Stimulated activated naive CD8-positive, alpha-beta T cell treated with anti-CD3 and anti-CD28 coated beads, Interleukin-15, amount 100 ng/mL, for 72 hours (primary cell): Measurements from ENCODE around the gene DYTN.

Source experiments
- ATAC-seq: fragments of 150-1000 bp; cut with Tn5 transposase; 2 replicates; pipeline ENCODE4 v1.10.0; 2021; ENCODE audit warnings: mild to moderate bottlenecking, moderate library complexity
- DNase-seq, 2 donors: peaks; one replicate each; pipeline ENCODE4 v3.0.0; 2021 to 2022
- H3K27ac Mint-ChIP-seq, 2 donors: one replicate each; pipeline ENCODE4 v1.8.0; 2022; ENCODE audit warnings: mild to moderate bottlenecking in 2 of 2, mixed read lengths in 2 of 2, moderate library complexity in 2 of 2
- H3K27me3 Mint-ChIP-seq: one replicate; pipeline ENCODE4 v1.8.0; 2022; ENCODE audit warnings: mixed read lengths
- H3K4me1 Mint-ChIP-seq: one replicate; pipeline ENCODE4 v1.8.0; 2022; ENCODE audit warnings: mild to moderate bottlenecking, mixed read lengths
- H3K4me3 Mint-ChIP-seq, 2 donors: one replicate each; pipeline ENCODE4 v1.8.0; 2022; ENCODE audit warnings: mild to moderate bottlenecking in 2 of 2, mixed read lengths in 2 of 2, moderate library complexity in 1 of 2
- H3K9me3 Mint-ChIP-seq, 2 donors: one replicate each; pipeline ENCODE4 v1.8.0; 2022; ENCODE audit warnings: mixed read lengths in 2 of 2

The DYTN gene

DNA sequence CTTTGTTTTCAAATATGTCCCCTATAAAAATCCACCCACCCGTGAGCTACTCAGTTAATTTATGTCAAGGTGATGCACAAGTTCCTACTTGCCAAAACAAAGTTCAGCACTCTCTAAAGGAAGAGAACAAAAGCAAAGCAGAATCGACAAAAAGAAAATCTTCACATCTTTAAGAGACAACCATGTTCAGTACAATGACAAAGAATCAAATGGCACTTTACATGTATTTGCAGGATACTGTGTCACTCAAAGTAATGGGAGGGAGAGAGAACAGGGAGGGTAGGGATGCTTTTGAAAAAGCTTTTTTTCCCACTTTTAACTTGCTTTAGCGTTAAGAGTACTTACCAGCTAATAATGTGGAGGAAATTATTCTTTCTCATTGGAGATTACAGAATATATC lies 115.0 kb downstream of the DYTN start:
- DNase-seq, result no peak
- ATAC-seq, result no peak
- H3K4me1 Mint-ChIP-seq, result no peaks in the 10 kb centered on the region
- H3K9me3 Mint-ChIP-seq, result no peaks in the 10 kb centered on the region
- H3K27me3 Mint-ChIP-seq, result peaks cover 6% of the 10 kb centered on the region
- H3K4me3 Mint-ChIP-seq, result no peak overlapping the region
- H3K27ac Mint-ChIP-seq, result no peak overlapping the region
